ENCODE data around the gene CMTM6. TPM values are rescaled to one million over a fixed set of nuclear protein-coding genes. Genes with fewer than 3 reads are reported as not detected.
A peak's percentile ranks its signal among the peaks of the same experiment; 100 is the strongest.

CMTM6 gene
- total and polyA plus RNA-seq, 9 of the 15 experiments (the other 6 are each of a cell fraction or from before 2014, with no cell fraction given) = 8.9 to 39.7 (median 19.5) TPM

DNA sequence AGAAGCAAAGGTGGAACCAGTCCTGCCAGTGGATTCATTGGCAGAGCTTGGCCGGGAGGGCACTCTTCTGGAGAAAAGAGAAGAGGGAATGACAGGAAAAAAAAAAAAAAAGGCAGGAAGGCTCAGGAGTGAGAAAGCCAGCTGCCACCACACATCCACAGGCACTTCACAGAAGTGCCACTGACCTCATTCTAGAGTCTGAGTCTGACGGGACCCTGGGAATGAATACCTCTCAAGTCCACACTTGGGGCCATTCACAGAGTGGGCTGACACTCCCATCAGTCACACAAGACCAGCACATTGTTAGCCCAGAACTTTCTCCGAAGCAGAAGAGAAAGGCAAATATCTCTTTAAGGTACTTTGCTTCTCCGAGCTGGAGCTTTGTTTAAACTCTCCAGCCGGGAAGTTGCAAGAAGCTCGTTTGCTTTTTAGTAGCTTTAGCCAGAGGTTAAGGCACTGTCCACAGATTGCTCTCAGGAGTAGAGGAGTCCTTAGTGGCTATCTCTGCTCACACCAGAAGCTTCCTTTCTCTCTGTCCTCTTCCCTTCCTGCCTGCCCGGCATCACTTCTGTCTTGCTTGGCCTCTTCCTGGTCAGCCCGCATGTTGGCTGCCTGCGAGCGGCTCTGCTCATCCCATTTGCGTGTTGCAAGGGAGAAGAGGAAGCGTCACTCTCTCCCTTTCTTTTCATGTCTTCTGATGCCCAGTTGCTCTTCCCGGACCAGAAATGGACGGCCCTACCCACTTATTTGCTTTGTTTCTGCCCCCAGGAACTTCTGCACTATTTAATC lies 53.8 kb downstream of the CMTM6 start (continued):
- TF ChIP-seq, protein P1, sequence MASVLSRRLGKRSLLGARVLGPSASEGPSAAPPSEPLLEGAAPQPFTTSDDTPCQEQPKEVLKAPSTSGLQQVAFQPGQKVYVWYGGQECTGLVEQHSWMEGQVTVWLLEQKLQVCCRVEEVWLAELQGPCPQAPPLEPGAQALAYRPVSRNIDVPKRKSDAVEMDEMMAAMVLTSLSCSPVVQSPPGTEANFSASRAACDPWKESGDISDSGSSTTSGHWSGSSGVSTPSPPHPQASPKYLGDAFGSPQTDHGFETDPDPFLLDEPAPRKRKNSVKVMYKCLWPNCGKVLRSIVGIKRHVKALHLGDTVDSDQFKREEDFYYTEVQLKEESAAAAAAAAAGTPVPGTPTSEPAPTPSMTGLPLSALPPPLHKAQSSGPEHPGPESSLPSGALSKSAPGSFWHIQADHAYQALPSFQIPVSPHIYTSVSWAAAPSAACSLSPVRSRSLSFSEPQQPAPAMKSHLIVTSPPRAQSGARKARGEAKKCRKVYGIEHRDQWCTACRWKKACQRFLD (CRISPR knock-in tag; IDR thresholded peaks at IDR 0.05) = no peak
- no peak for TF ChIP-seq GTF2E2 (tag; IDR thresholded peaks at IDR 0.05)

- Histone ChIP-seq H3K9me1 (ENCODE audit: control insufficient read depth, insufficient read depth, low read length) (no peaks in the 10 kb centered on the region), H3K27ac (ENCODE audit: extremely low read depth, low read depth, low read length) (no peak overlapping the region), H3K9ac (ENCODE audit: insufficient read depth in 1 of 2, low read depth in 2 of 2, low read length in 2 of 2) (no peak overlapping the region), H3K4me1 (replicated peaks in 1 of 2; ENCODE audit: control insufficient read depth in 2 of 2, insufficient read depth in 2 of 2, low read length in 2 of 2) (no peaks in the 10 kb centered on the region), H3K4me2 (ENCODE audit: insufficient read depth, low read length) (no peak overlapping the region), H4K20me1 (replicated peaks; ENCODE audit: control insufficient read depth, insufficient read depth, low read length) (no peaks in the 10 kb centered on the region), H3K27me3 (ENCODE audit: control insufficient read depth in 2 of 2, insufficient read depth in 2 of 2, low read length in 2 of 2) (peaks cover 32 to 40% of the 10 kb centered on the region in 2 experiments), H2AFZ (ENCODE audit: low read depth, low read length) (no peak overlapping the region), H3K4me3 (no peak overlapping the region), H3K9me3 (replicated peaks; ENCODE audit: control insufficient read depth, insufficient read depth, low read depth, low read length) (no peaks in the 10 kb centered on the region), H3K79me2 (ENCODE audit: control insufficient read depth, insufficient read depth, low read length) (no peaks in the 10 kb centered on the region), H3K36me3 (ENCODE audit: control insufficient read depth, insufficient read depth, low read length) (no peaks in the 10 kb centered on the region)
- DNase-seq (ENCODE audit: extremely low read depth in 1 of 4, low spot score in 3 of 4) (no peak), ATAC-seq (no peak), FAIRE-seq (no peak)
- BruUV-seq (replicated peaks) = no TSS peak
- CTCF ChIA-PET (ENCODE audit: low intra/inter-chr PET ratio) = no interaction called here
- POLR2A ChIA-PET = interaction anchor here (1.1 kb wide), 1 partner anchor 15 kb away, joined by 3 read pairs; no protein-coding TSS in a partner anchor
- WGBS (ENCODE audit: insufficient coverage, low coverage, missing lambda C conversion rate) = 17% methylated on average over 1 of the region's 1 CpG
- intact Hi-C loops (cut with micrococcal nuclease) (no loop called here), in situ Hi-C loops (cut with MboI) (no loop called here)
- TF ChIP-seq ZNF695 (CRISPR knock-in tag; IDR thresholded peaks at IDR 0.05) (no peak), GABPA (tag; conservative IDR thresholded peaks at IDR 0.05; ENCODE audit: low read depth) (peak; percentile 30; the same call in 1 of the 2 replicates), PYGO2 (tag; IDR thresholded peaks at IDR 0.05) (no peak), EWSR1 (IDR thresholded peaks at IDR 0.05; ENCODE audit: borderline replicate concordance, low read depth, partially characterized antibody) (no peak)
- TF ChIP-seq, protein P2, sequence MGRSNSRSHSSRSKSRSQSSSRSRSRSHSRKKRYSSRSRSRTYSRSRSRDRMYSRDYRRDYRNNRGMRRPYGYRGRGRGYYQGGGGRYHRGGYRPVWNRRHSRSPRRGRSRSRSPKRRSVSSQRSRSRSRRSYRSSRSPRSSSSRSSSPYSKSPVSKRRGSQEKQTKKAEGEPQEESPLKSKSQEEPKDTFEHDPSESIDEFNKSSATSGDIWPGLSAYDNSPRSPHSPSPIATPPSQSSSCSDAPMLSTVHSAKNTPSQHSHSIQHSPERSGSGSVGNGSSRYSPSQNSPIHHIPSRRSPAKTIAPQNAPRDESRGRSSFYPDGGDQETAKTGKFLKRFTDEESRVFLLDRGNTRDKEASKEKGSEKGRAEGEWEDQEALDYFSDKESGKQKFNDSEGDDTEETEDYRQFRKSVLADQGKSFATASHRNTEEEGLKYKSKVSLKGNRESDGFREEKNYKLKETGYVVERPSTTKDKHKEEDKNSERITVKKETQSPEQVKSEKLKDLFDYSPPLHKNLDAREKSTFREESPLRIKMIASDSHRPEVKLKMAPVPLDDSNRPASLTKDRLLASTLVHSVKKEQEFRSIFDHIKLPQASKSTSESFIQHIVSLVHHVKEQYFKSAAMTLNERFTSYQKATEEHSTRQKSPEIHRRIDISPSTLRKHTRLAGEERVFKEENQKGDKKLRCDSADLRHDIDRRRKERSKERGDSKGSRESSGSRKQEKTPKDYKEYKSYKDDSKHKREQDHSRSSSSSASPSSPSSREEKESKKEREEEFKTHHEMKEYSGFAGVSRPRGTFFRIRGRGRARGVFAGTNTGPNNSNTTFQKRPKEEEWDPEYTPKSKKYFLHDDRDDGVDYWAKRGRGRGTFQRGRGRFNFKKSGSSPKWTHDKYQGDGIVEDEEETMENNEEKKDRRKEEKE (IDR thresholded peaks at IDR 0.05; ENCODE audit: borderline replicate concordance in 1 of 2, control insufficient read depth in 1 of 2, low read depth in 2 of 2, low read length in 1 of 2) = no peak
Observed at GRCh38 chr3:32447865-32448400, 54.7 kb downstream of the CMTM6 start.

All from K562 (cell line).